Endometrial microvascular endothelial cells (primary cell): Measurements from ENCODE around the gene SKAP2. TPM values are rescaled to one million over a fixed set of nuclear protein-coding genes. Genes with fewer than 3 reads are reported as not detected.

Experiments
- in situ Hi-C: cut with HindIII; loops from 2 replicates; pipeline ENCODE4 v1.10.0; 2017; ENCODE audit warnings: low sequenced_read_pairs, low pct_unique_long_range_greater_than_20kb; ENCODE audit errors: inconsistent ontology term
- total RNA-seq: library from RNA; depleted of rRNA; stranded (reverse); fragments of >200 nt; gene quantifications from one replicate; pipeline ENCODE4 v1.2.3, GENCODE V29; 2015; ENCODE audit errors: inconsistent ontology term

The SKAP2 gene
- total RNA-seq, 1 donor from 2014 or later: 21.0 TPM

DNA sequence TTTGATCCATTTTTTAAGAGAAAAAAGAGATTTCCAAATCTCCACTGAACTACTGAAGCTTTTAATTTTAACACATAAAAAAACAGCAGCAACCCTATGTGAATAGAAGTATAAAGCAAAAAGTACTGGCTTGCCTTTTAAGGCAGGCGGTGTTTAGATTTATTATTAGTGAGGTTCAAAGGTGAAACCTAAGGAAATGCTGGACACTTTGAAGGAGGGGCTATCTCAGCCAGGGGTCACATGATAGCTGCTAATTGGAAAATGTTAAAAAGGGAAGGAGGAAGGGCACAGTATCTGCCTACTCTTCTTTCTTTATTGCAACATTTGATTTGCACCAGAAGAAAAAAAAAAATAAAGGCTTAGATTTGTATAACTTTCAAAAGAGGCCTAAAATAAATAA, 183.8 kb downstream of the SKAP2 start:
- in situ Hi-C loops: no loop called here

DNA sequence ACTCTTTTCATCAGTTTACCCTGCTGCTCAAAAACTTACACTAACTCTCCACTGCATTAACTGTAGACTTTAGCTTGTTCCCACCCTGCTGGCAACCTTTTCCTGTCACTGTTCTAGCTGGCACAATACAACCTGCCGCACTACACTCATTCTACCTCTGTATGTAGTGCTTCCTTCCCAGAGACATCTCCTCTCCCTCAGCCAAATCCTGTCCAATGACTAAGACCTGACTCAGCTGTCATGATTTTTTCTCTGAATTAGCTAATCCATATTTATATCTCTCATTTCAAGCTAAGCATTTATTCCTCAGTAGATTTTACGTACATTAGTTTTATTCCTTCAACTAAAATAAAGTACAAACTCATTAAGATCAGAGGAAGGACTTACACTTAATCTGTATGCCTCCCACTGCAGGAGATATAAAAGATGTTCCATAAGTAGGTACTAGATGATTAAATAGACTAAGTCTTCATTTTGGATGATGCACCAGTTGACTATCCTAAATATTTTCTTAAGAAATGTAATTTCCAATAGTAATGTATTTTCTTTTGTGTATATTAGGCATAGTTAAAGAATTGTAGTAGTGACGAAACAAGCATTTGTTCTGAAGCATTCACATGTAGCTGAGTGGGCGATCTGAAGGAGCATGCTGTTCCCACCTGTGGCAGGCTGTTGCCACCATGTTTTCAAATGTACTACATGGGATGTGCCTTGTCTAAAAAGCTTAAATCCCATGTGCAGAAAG, 189.1 kb downstream of the SKAP2 start:
- in situ Hi-C loops: no loop called here

DNA sequence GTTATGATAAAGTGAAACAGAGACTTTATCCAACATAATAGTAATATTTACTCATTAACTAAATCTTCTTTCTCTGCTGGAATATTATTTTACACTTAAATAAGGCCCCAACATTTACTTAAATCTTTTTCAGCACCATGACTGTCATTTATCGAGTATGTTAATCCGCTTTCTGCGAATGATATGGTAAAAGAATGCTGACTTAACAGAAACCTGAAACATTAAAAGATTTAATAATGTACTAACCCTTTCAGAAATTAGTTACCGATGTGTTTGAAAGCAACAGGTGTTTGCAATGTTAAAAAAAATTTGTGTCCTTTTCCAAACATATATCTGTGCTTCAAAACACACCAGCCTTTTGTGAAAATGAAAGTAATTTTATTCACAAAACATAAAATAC, 190.5 kb downstream of the SKAP2 start:
- in situ Hi-C loops: no loop called here

DNA sequence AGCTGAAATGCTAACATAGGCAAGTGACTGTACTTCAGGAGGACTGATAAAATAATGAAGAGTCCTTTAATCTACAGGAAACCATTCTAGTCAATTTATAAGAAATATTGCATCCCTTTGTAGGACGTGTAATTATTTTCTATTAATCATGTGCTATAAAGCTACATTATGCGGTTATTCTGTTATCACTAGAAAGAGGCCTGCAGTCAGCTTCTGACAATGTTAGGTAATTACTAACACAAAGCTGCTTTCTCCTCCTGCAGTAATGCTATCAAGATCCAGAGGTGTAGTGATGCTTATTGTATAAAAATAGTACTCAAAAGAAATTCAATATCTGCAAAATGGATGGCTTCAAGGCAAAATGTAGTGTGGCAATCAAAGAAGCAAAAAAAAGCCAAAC, 191.1 kb downstream of the SKAP2 start:
- in situ Hi-C loops: no loop called here

DNA sequence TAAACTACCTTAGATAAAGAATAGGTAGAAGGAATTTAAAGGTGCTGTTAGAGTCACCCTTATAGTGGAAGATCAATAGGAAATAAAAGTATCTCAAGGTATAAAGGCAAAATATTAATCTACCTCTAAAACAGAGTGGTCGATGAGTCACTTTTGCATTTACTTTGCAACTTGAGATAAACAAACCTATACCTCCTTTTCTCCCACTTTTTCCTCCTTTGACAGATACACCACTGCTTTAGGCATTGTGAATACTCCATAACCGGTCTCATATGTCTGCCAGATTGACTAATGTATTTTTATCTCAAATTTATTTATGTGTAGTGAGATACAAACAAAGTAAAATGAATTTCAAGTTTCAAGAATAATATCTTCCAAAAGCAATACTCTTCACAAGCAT, 193.5 kb downstream of the SKAP2 start:
- in situ Hi-C loops: no loop called here

DNA sequence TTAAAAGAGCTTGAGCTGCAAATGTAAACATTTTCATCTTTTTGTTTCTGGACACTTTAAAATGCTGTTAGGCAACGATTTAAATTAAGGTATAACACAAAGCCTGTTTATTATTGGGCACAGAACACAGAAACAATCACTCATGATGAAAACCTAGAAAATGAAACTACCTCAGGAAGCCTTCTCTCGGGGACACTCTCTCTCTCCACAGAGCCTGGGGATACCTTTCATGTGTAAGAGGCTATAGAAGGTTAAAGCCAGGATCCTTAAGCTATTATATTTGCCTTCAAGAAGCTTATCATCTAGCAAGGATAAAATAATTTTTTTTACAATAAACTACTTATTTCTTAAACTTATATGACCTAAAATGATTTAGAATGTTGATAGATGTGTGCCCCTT, 194.1 kb downstream of the SKAP2 start:
- in situ Hi-C loops: no loop called here

DNA sequence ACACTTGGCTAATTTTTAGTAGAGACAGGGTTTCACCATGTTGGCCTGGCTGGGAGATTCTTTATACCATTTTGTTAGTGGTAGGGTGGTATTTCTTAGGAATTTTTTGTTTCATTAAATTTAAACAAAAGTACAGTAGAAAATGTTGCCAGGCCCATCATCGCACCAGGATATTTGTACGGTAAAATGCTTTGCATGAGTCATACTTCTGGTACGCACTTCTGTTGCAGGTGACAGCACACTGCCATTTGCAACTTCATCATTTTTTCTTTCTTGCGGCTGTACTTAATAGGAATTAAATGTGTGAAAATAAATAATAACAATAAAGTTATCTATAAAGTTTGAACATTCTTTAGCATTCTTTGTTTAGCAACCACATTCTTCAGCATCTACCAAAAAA, 195.6 kb downstream of the SKAP2 start:
- in situ Hi-C loops: no loop called here

DNA sequence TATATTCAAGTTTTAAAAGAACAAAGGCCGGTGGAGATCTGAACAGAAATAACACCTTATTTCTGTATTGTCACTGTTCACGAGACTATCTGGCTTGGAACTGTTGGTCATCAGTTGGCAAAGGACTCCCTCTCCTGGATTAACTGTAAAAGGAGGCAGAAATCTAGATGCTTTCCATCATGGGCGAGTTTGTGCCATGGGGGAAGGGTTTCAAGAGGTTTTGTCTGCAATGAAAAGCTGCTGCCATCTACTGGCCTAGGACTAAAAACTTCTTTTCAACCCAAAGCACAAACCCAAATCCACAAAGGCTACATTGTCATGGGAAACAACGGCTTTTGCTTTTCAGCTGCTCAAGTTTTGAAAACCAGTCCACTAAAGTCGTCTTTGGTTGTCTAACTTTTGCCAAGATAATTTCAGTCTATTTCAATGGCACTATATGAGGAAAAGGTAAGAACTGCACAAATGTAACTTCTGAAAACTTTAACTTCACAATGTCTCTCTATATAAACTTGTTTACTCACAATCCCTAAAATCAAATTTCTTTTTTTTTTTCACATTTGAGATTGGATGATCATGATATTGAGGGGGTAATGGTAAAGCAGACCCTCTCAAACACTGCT, 196.8 kb downstream of the SKAP2 start:
- in situ Hi-C loops: no loop called here

DNA sequence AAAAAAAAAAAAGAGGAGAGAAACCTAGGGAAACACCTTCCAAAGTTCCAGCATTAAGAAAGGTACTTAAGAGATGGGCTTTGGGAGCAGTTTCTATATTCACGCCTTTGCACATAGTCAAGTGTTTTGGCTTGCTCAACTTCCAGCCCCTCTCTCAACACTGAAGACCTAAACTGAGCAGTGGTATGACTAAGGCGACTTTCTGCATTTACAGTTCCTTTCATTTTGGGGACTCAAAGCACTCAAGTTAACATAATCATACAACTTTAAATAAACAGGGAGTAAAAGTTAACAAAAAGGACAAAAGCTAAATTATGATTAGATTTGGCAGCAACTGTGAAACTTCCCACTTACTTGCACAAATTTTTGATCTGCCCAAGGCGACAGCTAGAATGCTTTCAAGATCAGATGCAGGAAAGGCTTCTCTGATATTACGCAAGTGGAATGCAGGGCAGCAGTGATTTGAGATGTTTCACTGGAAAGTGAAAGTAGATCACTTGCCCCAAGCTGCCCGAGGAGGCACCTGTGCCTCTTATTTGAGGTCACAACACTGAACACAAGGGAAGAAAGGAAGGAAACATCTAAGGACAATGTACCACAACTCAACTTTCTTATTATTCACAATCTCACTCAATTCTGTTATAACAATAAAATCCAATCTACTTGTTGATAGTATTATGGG, 199.5 kb downstream of the SKAP2 start:
- in situ Hi-C loops: no loop called here

DNA sequence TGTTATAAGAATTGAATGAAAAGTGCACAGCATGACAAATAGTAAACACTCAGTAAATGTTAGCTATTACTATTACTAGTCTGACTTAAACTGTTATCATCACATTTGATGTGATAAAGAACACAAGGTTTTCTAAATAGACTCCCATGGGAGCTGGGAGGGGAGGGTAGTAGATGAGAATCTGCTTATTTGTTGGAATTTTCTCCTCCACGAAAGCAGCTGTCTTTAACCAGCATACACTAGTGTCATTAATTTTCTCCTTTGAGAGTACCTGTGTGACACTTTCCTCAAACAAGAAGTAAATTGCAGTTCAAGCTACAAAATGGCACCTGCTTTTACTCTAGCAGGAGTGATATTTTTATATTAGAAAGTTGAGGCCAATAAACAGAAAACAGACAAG, 200.1 kb downstream of the SKAP2 start:
- in situ Hi-C loops: no loop called here

DNA sequence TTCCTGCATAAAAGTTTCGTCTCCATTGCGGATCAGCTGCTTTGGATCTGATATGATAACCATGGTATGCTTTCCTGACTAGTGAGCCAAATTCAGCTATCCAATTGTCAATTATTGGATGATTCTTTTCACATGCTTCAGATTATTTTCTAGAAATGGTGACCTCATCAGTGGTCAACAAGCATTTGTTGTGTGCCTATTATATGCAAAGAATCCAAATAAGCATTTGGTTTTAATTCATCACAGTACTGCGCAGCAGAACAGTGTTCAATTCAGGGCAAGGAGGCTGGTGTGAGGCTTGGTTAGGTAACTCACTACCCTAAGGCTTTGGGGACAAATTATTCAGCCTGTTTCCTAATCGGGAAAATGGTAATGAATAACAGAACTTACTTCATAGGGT, 200.5 kb downstream of the SKAP2 start:
- in situ Hi-C loops: no loop called here

DNA sequence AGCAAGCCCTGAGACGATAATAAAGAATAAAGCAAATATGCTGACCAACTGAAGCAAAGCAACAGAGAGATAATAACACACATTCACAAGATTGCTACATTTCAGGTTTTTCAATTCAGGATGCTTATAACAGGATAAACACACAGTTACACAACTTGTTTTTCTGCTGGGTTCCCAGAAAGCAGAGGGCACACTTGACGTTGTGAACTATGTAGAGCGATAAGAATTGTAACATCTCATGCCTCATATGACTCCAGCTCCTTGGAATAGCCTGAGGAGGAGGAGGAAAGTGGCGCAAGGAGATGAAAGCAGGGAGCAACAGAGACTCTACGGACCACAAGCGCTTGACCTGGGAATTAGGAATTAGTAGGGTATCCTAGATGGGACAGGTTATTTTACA, 201.7 kb downstream of the SKAP2 start:
- in situ Hi-C loops: no loop called here

DNA sequence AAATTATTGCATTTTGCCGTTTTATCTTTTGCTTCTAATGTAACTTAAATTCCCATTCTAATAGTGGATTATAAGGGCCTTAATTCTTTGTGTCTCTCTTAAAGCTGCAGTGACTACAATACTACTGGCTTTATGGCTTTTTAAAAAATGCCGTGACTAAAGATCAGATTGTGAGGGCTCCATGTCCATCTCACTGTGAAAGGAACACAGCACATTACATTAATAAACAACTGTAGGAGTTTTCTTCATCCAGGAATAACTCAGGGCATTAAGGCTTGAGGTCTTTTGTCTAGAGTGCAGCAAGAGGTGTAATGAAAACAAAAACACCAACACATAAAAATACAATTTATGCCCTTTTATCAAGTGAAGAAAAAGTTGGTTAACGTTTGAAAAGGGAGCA, 205.3 kb downstream of the SKAP2 start:
- in situ Hi-C loops: no loop called here

DNA sequence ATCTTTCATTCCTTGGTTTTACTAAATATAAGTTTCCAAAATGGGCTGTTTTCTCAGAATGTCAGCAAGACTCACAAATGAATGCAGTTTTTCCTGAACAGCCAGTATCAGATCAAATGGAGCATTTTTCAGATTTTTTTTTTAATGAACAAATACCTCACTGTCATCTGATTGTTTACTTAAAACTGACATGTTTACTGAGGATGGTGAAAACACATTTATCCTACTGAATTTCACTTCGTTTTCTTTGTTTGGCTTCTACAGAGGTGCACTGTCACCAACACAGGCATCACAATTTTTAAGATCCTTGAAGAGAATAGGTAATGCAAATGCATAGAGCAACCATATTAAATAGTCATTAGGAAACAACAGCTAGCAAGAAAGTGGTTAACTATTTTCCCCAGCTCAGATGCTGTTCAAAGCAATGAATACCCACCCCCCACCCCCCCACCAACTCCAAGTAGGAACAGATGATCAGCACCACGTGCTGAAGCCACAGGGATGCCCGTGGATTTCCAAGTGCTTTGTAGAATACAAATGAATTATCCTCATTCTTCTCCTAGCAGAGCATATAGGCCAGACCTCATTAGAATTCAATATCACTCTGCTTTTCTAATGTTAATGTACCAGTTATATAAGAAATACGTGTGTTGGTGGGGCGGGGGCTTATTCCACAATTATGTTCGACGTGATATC, 205.9 kb downstream of the SKAP2 start:
- in situ Hi-C loops: no loop called here

DNA sequence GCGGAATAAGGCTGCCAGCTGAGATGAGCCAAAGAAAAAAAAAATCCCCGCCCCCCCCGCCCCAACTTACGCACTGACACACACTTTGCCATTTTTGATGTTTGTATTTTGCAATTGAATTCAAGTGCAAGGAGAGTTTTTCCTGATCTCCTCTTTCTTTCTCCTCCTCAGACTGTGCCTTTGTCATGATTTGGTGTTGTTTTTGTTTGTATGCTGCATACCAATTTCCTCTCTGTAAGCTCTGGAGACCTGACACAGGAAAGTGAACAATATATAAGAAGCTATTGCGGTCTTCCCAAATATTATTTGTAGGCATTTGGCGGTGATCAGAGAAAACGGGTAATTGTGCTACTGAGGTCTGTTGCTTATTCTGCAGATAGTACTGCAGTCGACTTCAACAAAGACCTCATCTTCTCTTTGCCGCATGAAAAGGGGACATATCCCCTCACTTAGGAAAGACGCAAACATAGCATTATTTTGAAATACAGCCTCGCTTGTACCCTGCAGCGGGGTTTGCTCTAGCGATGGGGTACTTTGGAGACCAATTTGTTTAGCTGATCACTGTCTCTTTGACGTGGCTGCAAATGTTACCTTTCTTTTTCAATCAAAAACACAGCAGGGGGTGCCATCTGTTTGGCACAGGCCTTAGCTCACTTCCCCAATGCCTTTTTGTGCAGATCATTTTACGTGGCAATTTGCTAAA, 206.6 kb downstream of the SKAP2 start:
- in situ Hi-C loops: no loop called here

DNA sequence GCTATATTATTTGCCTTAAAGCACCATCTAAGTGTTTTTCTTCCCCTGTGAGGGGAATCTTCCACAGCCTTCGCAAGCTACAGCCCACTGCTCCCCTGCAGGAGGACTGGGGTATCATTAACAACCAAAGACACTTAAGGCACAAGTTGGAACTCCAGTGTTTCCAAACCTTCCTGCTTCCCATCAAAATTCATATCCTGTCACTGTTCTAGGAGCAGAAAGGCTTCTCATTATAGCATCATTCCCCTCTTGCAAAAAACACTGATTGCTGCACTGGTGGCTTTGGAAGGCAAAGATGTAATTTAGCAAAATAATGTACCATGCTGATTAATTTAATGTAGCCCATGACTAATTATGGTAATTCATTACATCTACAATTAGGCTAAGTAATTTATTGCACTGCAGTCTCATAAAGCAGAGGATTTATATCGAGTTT, 207.2 kb downstream of the SKAP2 start:
- in situ Hi-C loops: no loop called here

DNA sequence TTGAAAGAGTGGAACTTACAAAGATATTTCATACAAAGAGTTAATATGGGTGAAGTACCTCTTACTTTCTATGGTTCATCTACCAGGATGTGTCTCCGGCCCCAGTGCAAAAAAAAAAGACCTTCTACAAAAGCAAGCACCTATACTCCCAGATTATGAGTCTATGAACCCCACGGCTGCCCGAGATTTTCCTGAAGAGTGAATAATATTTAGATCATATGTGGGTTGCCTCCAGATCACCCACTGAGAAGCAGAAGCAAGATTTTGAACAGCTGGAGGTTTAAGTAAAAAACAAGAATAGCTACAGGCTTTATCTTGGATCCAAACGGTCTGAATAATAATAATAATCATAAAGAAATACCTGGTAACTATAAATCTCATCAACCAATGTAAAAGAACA, 207.7 kb downstream of the SKAP2 start:
- in situ Hi-C loops: no loop called here

DNA sequence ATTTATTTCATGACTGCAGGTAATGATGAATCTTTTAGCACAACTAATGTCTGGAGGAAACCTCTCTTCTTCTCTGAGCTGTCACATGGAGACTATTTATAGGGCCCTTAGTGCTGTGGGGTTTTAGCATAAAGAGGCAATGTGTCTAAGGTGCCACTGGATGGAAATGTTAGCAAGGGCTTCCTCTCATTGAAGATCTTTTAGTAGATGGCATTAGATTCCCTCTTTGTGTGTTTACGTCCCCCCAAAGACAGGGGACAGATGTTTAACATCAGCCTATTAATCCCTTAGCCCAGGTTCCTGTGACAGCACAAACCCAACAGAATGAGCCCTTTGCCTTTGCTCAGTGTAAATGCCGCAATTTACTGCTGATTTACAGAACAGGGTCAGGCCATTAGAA, 208.6 kb downstream of the SKAP2 start:
- in situ Hi-C loops: no loop called here
